Activated gamma-delta T cell treated with anti-CD3 and anti-CD28 coated beads, Interleukin-2, amount 50 U/mL, for 16 hours (primary cell): Measurements from ENCODE around the gene UBAC2.

Source experiments
- DNase-seq: peaks from one replicate; pipeline ENCODE4 v3.0.0-alpha.2; 2020; ENCODE audit warnings: low read depth

Gene UBAC2

GRCh38 chr13:99313501-99313900 is 112.8 kb downstream of the UBAC2 start:
- DNase-seq = no peak

- DNase-seq = no peak
These were observed 113.3 kb downstream of the UBAC2 start for GRCh38 chr13:99313941-99314340.

GRCh38 chr13:99314640-99315176 is 114.1 kb downstream of the UBAC2 start:
- DNase-seq = peak; percentile 45

- DNase-seq = no peak
These were observed 114.5 kb downstream of the UBAC2 start for GRCh38 chr13:99315186-99315585.

- no peak for DNase-seq
These were observed 115.6 kb downstream of the UBAC2 start for GRCh38 chr13:99316224-99316623.

- no peak for DNase-seq
These were observed 116.1 kb downstream of the UBAC2 start for GRCh38 chr13:99316657-99317256.

- no peak for DNase-seq
These were observed 120.2 kb downstream of the UBAC2 start for GRCh38 chr13:99320693-99321481.

GRCh38 chr13:99321709-99322108 is 121.1 kb downstream of the UBAC2 start:
- DNase-seq = no peak

GRCh38 chr13:99322297-99323103 is 121.8 kb downstream of the UBAC2 start:
- no peak for DNase-seq

- DNase-seq = no peak
These were observed 122.8 kb downstream of the UBAC2 start for GRCh38 chr13:99323488-99323887.

- DNase-seq = no peak
These were observed 125.4 kb downstream of the UBAC2 start for GRCh38 chr13:99326012-99326411.

- no peak for DNase-seq
These were observed 126.5 kb downstream of the UBAC2 start for GRCh38 chr13:99327126-99327525.

- DNase-seq = no peak
These were observed 127.1 kb downstream of the UBAC2 start for GRCh38 chr13:99327761-99328160.

GRCh38 chr13:99329477-99329876 is 128.8 kb downstream of the UBAC2 start:
- DNase-seq = no peak

GRCh38 chr13:99330942-99331341 is 130.3 kb downstream of the UBAC2 start:
- DNase-seq = no peak

- DNase-seq = no peak
These were observed 131.2 kb downstream of the UBAC2 start for GRCh38 chr13:99331881-99332293.

GRCh38 chr13:99332456-99332855 is 131.8 kb downstream of the UBAC2 start:
- no peak for DNase-seq

GRCh38 chr13:99334221-99334620 is 133.6 kb downstream of the UBAC2 start:
- no peak for DNase-seq

- no peak for DNase-seq
These were observed 134.4 kb downstream of the UBAC2 start for GRCh38 chr13:99335087-99335486.

GRCh38 chr13:99335603-99336002 is 134.9 kb downstream of the UBAC2 start:
- no peak for DNase-seq

- no peak for DNase-seq
These were observed 138.6 kb downstream of the UBAC2 start for GRCh38 chr13:99339230-99339721.

- peak; percentile 39 for DNase-seq
These were observed 139.2 kb downstream of the UBAC2 start for GRCh38 chr13:99339736-99340397.
